GM19463 (cell line): ENCODE results near the gene NUDT3.
"Not testable (repeated sequence)": the region's sequence is repeated elsewhere in the genome, so short reads cannot be mapped to it uniquely, and the experiment has no call there.

Source experiments
- ATAC-seq: cut with Tn5 transposase; IDR thresholded peaks from one replicate; pipeline ENCODE4 v1.9.1; 2021; ENCODE audit warnings: mild to moderate bottlenecking, moderate library complexity; ENCODE audit not compliant: unreplicated experiment

NUDT3 gene

GRCh38 chr6:34295721-34296120 lies 96.7 kb downstream of the NUDT3 start:
- ATAC-seq: peak; percentile 85

- ATAC-seq: no peak
These were observed 99.5 kb downstream of the NUDT3 start for GRCh38 chr6:34292954-34293353.

- ATAC-seq: no peak
These were observed 103.3 kb downstream of the NUDT3 start for GRCh38 chr6:34289137-34289536.

- ATAC-seq: peak; percentile 51
These were observed 103.9 kb downstream of the NUDT3 start for GRCh38 chr6:34288581-34288980.

GRCh38 chr6:34285448-34286164 lies 106.9 kb downstream of the NUDT3 start:
- ATAC-seq: no peak

GRCh38 chr6:34284563-34285447 lies 107.7 kb downstream of the NUDT3 start:
- no peak for ATAC-seq

- ATAC-seq: no peak
These were observed 110.7 kb downstream of the NUDT3 start for GRCh38 chr6:34281702-34282334.

GRCh38 chr6:34280216-34280615 lies 112.3 kb downstream of the NUDT3 start:
- ATAC-seq: no peak

- ATAC-seq: no peak
These were observed 113.6 kb downstream of the NUDT3 start for GRCh38 chr6:34278833-34279232.

GRCh38 chr6:34277763-34278112 lies 114.7 kb downstream of the NUDT3 start:
- no peak for ATAC-seq

- ATAC-seq: no peak
These were observed 115.3 kb downstream of the NUDT3 start for GRCh38 chr6:34276881-34277762.

GRCh38 chr6:34276191-34276590 lies 116.3 kb downstream of the NUDT3 start:
- ATAC-seq: no peak

- ATAC-seq: no peak
These were observed 117.2 kb downstream of the NUDT3 start for GRCh38 chr6:34275128-34275804.

GRCh38 chr6:34274129-34274528 lies 118.3 kb downstream of the NUDT3 start:
- no peak for ATAC-seq

GRCh38 chr6:34273242-34273805 lies 119.1 kb downstream of the NUDT3 start:
- no peak for ATAC-seq

GRCh38 chr6:34272013-34272926 lies 120.2 kb downstream of the NUDT3 start:
- ATAC-seq: no peak

- ATAC-seq: not testable (repeated sequence)
These were observed 122.7 kb downstream of the NUDT3 start for GRCh38 chr6:34269658-34270341.

- not testable (repeated sequence) for ATAC-seq
These were observed 123.3 kb downstream of the NUDT3 start for GRCh38 chr6:34269132-34269531.
